HG03095 (cell line): Measurements from ENCODE around the gene FAM193A.

Experiments used
- ATAC-seq: cut with Tn5 transposase; IDR thresholded peaks from one replicate; pipeline ENCODE4 v1.9.1; 2021; ENCODE audit warnings: moderate library complexity; ENCODE audit not compliant: unreplicated experiment

Gene FAM193A

DNA sequence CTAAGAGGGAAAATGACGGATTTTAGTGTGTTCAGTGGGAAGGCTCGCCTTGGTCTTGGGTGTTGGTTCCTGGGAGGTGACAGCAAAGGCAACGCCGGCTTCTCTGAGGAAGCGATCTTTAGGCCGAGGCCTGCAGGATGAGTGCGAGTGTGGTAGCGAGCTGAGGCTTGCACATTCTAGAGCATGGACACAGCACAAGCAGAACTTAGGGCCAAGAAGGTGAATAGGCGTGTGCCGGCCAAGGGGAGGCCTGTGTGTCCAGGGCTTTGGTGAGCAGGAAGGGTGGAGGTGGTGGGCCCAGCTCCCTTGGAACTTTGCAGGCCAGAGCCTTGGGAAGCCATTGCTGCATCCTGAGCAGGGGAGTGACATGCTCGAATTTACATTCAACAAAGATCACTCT is 151.8 kb downstream of the FAM193A start:
- ATAC-seq, result no peak

DNA sequence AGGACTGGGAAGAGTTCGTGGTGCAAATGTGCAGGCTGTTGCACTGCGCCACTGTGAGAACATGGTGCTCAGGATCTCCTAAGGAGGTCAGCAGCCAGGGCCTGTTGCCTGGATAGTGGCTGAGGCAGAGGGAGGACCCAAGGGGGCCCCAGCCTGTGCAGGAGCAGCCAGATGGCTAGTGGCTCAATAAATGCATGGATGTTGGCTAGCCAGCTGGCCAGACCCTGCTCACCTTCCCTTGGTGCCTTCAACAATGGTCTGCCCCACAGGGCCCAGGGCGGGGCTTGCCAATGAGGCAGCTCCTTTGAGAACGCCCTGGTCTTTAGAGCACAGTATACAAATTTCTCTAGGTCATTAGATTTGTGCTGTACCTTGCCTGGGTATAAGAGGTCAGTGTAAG is 152.2 kb downstream of the FAM193A start:
- no peak for ATAC-seq

DNA sequence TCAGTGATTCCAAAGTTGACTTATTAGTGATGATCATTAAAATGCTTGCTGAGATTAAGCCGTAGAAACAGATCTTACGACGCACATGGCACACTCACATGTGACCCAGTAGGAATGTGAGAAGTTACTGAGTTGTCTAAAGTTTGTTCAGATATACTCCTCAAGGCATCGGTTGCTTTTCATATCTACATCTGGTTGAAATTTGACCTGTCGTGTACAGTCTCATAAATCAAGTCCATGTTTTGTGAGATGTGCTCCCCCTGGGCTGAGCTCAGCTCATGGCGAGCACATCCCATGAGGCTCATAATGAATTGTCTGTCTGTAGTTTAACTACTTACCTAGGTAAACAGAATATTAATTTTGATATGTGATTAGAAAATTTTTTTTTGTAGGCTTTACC is 152.7 kb downstream of the FAM193A start:
- no peak for ATAC-seq

DNA sequence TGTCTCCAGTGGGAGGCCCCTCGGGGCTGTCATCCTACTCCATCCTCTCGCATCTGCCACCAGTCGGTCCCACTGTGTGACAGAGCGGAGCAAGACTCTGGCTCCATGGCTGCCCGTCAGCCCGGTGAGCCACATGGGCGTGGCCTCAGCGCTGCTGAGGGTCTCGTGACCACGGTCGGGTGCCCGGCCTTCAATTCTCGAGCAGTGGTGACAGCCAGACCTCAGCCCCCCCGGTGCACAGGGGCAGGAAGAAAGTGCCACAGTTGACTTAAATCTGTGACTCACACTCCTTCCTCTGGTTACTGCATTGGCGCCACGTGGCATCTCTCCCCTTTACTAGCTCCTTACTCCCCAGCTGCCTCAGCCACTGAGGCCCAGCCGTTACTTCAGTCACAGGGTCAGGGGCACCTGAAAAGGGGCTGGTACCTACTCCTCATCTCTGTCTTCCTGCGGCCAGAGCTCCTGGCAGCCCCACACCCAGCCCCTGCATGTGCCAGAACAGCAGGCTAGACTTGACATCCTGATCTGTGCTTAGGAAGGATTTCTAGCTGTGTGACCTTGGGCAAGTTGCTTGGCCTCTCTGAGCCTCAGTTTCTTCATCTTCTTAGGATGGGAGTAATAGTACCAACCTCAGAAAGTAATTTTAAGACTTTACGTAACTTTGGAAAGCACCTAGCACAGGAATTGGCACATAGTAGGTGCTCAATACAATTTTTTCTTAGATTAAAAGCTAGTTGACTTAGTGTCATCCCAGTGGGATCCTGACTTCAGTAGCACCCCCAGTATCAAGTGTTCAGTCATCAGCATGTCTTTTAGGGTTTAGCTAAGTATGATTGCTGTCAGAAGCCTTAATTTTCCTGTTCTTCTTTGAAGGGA is 153.6 kb downstream of the FAM193A start:
- no peak for ATAC-seq

DNA sequence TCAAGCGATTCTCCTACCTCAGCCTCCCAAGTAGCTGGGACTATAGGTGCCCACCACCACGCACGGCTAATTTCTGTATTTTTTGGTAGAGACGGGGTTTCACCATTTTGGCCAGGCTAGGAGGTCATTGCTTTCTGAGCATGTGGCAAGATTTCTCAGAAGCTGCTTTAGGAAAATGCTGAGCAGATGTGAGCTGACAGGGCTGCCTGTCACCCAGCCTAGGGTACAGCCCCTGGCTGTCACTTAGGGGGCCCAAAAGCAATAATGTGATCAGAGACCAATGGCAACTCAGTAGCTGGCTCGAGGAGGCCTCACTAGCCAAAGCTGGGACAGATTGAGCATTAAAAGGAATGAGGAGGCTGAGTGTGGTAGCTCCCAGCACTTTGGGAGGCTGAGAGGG is 154.9 kb downstream of the FAM193A start:
- no peak for ATAC-seq

DNA sequence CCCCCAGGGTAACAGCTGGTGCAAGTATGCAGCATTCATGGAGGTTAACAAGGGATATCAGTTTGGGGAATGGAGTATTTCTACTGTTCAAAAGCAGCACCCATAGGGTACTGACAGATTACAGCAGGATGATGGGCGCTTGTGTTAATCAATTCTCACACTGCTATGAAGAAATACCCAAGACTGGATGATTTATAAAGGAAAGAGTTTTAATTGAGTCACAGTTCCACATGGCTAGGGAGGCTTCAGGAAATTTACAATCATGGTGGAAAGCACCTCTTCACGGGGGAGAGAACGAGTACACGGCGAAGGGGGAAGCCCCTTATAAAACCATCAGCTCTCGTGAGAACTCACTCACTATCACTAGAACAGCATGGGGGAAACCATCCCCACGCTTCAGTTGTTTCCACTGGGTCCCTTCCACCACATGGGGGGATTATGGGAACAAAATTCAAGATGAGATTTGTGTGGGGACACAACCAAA is 155.5 kb downstream of the FAM193A start:
- no peak for ATAC-seq

DNA sequence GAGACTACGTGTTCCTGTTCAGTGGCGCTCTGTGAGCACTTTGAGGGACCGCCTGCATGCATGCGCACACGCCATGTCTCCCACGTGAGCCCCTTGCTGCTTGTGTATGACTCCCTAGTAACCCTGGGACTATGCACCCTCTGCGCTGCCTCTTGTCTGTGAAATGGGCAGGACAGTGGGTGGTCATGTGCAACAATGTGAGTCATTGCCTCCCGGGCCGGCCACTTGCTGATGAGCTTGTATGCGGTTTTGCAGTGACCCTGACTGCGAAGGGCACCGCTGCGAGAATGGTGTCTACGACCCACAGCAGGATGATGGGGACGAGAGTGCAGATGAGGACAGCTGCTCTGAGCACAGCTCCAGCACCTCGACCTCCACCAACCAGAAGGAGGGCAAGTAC is 158.2 kb downstream of the FAM193A start:
- no peak for ATAC-seq

DNA sequence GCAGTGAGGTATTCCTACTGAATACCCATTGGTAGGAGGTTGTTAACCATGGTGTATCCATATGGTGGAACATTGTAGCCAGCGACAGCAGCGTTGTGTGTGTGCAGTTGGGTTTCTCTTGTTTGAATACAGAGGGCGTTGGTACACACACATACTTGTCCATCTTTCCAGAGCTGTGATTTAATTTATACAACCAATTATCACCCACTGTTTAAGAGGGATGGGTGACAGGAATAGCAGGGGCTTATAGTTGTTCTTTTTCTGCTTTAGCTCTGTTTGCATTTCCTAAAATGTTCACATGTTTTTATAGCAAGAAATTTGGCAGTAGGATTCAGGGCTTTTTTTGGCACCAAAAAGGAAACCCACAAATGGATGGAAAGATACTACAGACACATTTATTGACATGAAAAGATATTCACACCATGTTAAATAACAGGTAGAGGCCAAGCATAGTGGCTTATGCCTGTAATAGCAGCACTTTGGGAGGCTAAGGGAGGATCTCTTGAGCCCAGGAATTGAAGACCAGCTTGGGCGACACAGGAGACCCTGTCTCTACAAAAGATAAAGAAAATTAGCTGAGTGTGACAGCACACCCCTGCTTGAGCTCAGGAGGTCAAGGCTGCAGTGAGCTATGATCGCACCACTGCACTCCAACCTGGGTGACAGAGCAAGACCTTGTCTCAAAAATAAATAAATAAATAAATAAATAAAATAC is 159.1 kb downstream of the FAM193A start:
- ATAC-seq, result no peak

DNA sequence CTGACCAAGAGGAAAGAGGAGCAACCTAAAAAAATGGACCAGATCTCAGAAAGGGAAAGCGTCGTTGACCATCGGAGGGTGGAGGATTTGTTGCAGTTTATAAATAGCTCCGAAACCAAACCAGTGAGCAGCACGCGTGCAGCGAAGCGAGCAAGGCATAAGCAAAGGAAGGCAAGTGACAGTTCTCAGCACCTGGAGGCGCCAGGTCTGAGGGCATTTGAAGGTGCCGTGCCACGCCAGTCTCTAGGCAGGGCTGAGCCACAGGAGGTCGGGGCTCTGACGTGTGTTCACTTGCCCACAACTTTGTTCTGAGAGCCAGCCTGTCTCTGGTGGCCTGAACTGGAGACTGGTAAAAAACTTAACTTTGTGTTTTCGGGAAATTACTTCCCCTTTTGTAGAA is 160.0 kb downstream of the FAM193A start:
- peak; percentile 91 for ATAC-seq

DNA sequence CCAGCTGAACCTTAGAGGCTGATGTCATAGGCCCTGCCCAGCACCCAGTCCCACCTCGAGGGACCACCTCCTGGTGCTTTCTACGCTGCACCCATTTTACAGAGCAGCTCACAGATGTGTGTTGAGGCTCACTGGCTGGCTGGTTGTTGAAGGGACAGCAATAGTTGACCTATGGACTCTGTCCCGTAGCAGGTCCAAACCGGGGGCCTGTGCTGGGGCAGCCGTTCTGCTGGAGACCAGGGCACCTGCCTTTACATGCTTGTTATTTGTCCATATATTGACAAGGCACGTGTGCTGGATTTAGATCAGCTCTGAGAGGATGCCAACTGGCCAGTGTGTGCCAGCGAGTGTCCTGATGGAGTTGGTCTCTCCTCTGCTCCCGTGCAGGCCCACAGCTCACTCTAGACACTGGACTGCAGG is 161.6 kb downstream of the FAM193A start:
- no peak for ATAC-seq

DNA sequence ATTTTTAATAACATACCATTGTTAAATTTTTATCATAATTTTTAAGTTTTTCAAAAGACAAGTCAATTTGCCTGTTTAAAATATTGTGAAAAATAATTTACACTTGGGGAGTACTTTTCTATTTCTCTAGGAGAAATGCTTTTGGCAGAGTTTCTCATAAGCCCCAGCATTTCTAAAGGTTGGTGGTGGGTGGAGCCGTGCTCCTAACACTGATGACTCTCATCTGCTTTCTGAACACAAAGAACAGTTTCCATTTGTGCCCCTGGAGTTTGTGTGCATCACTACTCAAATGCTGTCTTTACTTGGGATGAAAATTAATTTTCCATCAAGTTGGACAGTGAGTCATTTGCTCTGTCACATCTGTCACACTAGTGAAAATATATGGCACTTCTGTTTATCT is 162.1 kb downstream of the FAM193A start:
- no peak for ATAC-seq

DNA sequence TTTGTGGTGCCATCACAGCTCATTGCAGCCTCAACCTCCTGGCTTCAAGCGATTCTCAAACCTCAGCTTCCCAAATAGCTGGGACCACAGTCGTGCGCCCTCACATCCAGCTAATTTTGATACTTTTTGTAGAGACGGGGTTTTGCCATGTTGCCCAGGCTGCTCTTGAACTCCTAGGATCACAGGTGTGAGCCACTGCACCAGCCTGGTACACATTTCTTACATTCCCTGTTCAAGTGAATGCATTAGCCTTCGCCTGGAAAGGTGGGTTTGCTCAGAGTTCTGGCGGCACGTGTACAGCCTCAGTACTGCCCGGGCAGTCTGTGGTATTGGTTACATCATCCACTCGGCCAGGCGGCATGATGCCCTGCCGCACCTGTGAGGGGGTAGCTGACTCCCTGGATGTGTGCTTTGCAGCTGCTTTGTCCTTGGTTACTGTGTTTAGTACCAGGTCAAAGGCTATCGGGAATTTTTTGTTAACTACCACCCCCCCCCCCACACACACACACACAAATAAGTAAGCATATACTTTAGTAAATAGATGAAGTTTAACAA is 162.6 kb downstream of the FAM193A start:
- ATAC-seq, result no peak

DNA sequence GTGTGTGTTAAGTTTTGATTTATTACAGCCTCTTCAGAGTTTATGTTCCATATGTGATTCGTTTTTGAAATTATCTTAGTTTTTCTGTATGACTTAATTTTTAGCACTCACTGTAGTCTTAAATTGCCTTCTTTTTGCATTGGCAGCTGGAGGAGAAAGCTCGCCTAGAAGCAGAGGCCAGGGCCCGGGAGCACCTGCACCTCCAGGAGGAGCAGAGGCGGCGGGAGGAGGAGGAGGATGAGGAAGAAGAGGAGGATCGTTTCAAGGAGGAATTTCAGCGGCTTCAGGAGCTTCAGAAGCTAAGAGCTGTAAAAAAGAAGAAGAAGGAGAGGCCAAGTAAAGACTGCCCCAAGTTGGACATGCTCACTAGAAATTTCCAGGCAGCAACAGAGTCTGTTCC is 163.1 kb downstream of the FAM193A start:
- no peak for ATAC-seq

DNA sequence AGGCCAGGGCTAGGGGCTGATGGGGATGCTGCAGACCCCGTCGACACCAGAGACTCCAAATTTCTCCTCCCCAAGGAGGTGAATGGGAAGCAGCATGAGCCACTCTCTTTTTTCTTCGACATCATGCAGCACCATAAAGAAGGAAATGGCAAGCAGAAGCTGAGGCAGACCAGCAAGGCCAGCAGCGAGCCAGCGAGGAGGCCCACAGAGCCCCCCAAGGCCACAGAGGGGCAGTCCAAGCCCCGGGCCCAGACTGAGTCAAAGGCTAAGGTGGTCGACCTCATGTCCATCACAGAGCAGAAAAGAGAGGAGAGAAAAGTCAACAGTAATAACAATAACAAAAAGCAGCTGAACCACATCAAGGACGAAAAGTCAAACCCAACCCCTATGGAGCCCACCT is 163.6 kb downstream of the FAM193A start:
- no peak for ATAC-seq

DNA sequence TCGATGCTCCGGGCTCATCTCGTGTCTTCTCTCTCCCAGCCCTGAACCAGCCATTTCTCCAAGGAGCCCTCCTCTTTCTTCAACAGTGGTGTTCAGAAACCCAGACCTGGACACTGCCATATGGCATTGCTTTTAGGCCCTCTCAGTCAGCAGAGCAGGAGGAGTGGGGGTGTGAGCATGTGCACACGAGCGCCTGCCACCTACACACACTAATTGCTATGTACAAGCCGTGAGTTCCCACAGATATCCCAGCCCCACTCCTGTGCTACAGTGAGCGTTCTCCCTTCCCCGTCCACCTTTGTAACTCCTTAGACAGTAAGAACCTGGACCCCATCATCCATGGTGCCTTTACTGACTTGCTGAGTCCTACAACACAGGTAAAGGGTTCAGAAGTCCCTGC is 165.9 kb downstream of the FAM193A start:
- ATAC-seq, result no peak

DNA sequence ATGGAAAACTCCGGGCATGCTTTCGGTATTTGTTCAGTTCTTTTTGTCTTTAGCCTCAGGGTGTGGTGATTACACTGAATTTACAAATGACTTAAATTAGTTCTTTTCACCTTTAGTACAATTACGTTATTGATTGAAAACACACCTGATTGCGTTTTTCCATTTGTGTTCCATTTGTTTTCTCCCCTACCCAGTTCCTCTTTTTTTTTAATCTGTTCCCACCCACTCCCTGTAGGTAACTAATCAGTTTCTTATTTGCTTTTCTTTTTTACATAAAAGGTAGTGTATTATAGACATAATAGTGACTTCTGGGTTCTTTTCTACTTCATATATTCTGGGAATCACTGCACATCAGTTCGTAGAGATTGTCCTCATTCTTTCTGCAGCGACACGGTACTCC is 166.3 kb downstream of the FAM193A start:
- no peak for ATAC-seq

DNA sequence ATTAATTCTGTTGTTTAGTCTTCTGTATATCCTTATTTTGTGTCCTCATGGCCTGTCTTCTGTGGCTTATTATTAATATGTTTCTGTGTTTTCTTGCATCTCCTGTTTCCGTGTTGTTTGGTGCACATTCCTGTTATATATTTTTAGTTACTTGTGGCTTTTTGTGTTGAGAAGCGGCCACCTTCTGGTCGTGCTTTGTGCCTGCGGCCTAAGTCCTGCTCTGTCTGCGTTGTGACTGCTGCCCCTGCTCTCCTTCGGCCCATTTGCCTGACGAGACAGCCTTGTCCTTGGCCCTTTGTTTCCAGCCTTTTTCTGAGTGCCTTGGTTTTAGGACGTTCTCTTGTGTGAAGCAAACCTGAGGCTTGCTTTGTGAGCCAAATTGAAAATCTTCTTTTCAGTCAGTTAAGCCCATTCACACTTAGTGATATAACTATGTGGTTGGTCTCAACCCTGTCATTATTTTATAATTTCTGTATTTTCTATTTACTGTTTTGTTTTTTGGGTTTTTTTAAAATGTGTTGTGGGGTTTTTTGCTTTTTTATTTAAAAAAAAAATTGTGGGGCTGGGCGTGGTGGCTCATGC is 175.9 kb downstream of the FAM193A start:
- ATAC-seq, result no peak

DNA sequence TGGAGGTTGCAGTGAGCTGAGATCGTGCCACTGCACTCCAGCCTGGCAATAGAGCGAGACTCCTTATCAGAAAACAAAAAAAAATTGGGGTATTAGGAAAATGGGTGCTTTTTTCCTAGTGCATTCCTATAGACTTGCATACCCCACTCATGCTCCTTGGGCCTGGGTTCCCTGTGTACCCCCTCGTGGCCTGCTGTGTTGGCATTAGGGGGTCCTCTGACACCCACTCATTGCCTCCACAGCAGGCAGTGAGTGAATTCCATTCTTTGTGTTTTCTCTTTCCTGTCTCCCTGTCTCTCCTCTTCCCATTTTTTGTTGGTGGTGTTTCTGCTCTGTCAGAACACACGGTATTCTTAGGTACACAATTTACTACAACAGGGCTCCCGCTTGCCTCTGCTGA is 176.9 kb downstream of the FAM193A start:
- ATAC-seq, result no peak

DNA sequence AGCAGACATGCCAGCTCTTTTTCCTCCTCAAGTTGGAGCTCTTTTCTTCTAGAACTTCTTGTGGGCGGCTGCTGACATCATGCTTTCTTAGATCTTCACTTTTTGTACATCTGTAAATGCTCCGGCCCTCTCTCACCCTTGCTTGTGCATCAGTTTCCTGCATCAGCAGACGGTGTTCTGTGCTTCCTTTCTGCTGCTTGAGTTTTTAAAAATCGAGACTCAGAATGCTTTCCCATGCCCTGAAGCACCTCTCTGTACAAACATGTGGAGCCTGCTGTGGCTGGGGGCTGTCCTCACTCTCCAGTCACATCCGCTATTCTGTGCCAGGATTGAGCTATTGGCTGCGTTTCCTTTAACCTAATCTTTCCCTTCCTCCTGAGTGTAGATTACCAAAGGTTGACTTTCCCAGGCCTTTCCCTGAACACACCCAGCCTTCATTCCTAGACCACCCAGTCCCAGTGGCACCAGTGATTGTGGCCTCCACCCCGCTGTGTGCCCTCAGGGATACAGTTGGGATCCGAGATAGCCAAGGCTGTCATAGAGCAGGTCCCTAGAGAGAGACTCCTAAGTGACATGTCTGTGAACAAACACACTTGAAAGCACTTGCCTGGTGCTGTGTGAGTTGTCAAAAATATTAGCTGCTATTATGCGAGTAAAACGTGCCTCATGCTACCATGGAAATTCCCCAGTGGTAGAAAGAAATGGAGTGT is 177.8 kb downstream of the FAM193A start:
- no peak for ATAC-seq

DNA sequence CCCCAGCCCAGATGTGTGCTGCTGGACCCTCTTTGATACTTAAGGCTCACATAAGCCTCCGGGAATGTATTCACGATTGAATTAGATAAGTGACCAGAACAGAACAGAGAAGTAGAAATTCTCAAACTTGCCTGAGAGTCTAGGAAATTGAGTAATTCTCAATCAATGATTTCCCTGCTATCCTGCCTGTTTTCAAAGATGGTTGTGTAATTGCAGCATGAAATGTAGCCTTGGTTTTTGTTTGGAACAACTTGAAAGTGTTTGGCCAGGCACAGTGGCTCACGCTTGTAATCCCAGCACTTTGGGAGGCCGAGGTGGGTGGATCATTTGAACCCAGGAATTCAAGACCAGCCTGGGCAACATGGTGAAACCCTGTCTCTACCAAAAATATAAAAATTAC is 178.5 kb downstream of the FAM193A start:
- no peak for ATAC-seq

DNA sequence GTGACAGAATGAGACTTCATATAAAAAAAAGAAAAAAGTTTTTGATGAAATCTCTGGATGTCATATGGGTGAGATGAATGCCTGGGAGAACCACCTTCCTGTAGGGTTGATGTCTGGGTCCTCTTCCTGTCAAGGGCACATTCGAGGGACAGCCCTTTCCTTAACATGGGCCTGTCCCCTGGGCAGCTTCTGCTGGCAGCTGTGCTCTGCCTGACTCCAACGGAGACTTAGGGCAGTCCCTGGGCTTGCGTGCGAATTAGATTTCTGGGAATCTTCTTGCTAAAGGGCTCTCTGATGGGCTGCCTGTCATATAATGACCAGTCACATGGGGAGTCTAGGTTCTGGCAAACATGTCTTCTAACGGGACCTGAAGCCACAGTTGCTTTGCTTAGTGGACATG is 179.0 kb downstream of the FAM193A start:
- no peak for ATAC-seq
